Natural killer cell (primary cell): ENCODE data around the gene ELFN2. TPM values are rescaled to one million over a fixed set of nuclear protein-coding genes. Genes with fewer than 3 reads are reported as not detected.

Source experiments
- ATAC-seq, 3 donors: fragments of 150-1000 bp in 2 of 3; fragments of 200-7000 bp in 1 of 3; cut with Tn5 transposase; 1 replicate in 1 of 3; 2 replicates in 2 of 3; pipeline ENCODE4 v1.10.0; 2021; ENCODE audit warnings: mild to moderate bottlenecking in 2 of 3, moderate library complexity in 2 of 3
- DNase-seq, 2 donors: peaks; one replicate each; pipeline versions ENCODE4 v3.0.0 to v3.0.0-alpha.2; 2013 to 2021; ENCODE audit warnings: mixed read lengths in 1 of 2
- H3K27ac ChIP-seq: one replicate; pipeline ENCODE4 v1.5.1; 2013; ENCODE audit warnings: mild to moderate bottlenecking, low read length
- H3K27me3 ChIP-seq: one replicate; pipeline ENCODE4 v1.6.1; 2013; ENCODE audit warnings: low read length; ENCODE audit not compliant: control insufficient read depth, insufficient read depth
- H3K36me3 ChIP-seq: one replicate; pipeline ENCODE4 v1.6.1; 2013; ENCODE audit warnings: low read length; ENCODE audit not compliant: control insufficient read depth, insufficient read depth
- H3K4me1 ChIP-seq: one replicate; pipeline ENCODE4 v1.6.1; 2013; ENCODE audit warnings: low read length; ENCODE audit not compliant: control insufficient read depth, insufficient read depth
- H3K4me3 ChIP-seq: one replicate; pipeline ENCODE4 v1.5.1; 2013; ENCODE audit warnings: low read length
- H3K9me3 ChIP-seq: one replicate; pipeline ENCODE4 v1.6.1; 2013; ENCODE audit warnings: low read length; ENCODE audit not compliant: control insufficient read depth, insufficient read depth
- H3K27ac Mint-ChIP-seq, 2 donors: one replicate each; pipeline ENCODE4 v1.8.0; 2022; ENCODE audit warnings: mild to moderate bottlenecking in 2 of 2, mixed read lengths in 2 of 2, moderate library complexity in 1 of 2
- H3K27me3 Mint-ChIP-seq, 2 donors: one replicate each; pipeline ENCODE4 v1.8.0; 2022; ENCODE audit warnings: low read depth in 2 of 2, mixed read lengths in 2 of 2
- H3K36me3 Mint-ChIP-seq: one replicate; pipeline ENCODE4 v1.8.0; 2022; ENCODE audit warnings: mixed read lengths
- H3K4me1 Mint-ChIP-seq, 2 donors: one replicate each; pipeline ENCODE4 v1.8.0; 2022; ENCODE audit warnings: mixed read lengths in 2 of 2
- H3K4me3 Mint-ChIP-seq: one replicate; pipeline ENCODE4 v1.8.0; 2022; ENCODE audit warnings: mild to moderate bottlenecking, moderate library complexity, mixed read lengths
- H3K9me3 Mint-ChIP-seq, 2 donors: one replicate each; pipeline ENCODE4 v1.8.0; 2022; ENCODE audit warnings: mixed read lengths in 2 of 2
- CTCF ChIP-seq: fragments of 200-600 bp; IDR thresholded peaks from one replicate; pipeline ENCODE4 v1.8.0; 2022; ENCODE audit warnings: antibody characterized with exemption
- WGBS: methylation state at CpG from one replicate; pipeline ENCODE4 v1.1.7; 2013; ENCODE audit warnings: missing lambda C conversion rate; ENCODE audit not compliant: insufficient coverage; 5-methylcytosine and 5-hydroxymethylcytosine counted together
- intact Hi-C: fragments of 100-400 bp; cut with micrococcal nuclease; formaldehyde crosslinking; loops from one replicate; pipeline ENCODE4 v1.14.2; 2022
- total RNA-seq, 4 donors: library from RNA; stranded (reverse); fragments of 120-200 nt in 1 of 4; gene quantifications; one replicate each; pipeline versions ENCODE4 v1.2.3 to v1.2.4, GENCODE V29; 2013 to 2022

The ELFN2 gene
- total RNA-seq, 3 donors from 2014 or later (not counting 1 experiment from before 2014, with no cell fraction given), result 0.33 to 0.49 (median 0.36) TPM

- Histone ChIP-seq H3K4me3 (no peak overlapping the region), H3K36me3 (no peaks in the 10 kb centered on the region), H3K9me3 (peaks cover 3% of the 10 kb centered on the region), H3K27me3 (no peaks in the 10 kb centered on the region), H3K4me1 (no peaks in the 10 kb centered on the region), H3K27ac (no peak overlapping the region)
- Mint-ChIP-seq H3K4me3 (no peak overlapping the region), H3K36me3 (no peaks in the 10 kb centered on the region), H3K9me3 (no peaks in the 10 kb centered on the region), H3K27me3 (peaks cover 17 to 27% of the 10 kb centered on the region in 2 donors), H3K27ac (no peak overlapping the region), H3K4me1 (no peaks in the 10 kb centered on the region)
- WGBS, result 87% methylated on average over 5 of the region's 5 CpGs
- no peak for TF ChIP-seq CTCF
- DNase-seq (no peak), ATAC-seq (no peak)
- intact Hi-C loops, result no loop called here
These were observed 8.8 kb upstream of the ELFN2 start for GRCh38 chr22:37435970-37436603.

- H3K9me3 ChIP-seq, result no peaks in the 10 kb centered on the region
These were observed 6.5 kb upstream of the ELFN2 start for GRCh38 chr22:37433786-37434185.

DNA sequence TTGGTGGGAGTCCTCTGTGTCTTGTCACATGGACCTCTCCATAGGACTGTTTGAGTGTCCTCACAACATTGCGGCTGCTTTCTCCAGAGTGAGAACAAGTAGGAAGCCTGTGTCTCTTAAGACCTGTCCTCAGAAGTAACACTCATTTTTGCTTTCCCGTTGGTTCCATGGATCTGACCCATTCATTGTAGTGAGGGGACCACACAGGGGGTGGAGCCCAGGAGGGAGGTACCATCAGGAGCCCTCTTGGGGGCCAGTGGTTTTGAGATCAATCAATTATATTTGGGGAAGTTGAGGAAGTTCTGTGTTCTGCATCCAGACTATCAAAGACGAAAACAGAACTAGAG is 5.4 kb upstream of the ELFN2 start:
- Histone ChIP-seq H3K4me3 (no peak overlapping the region), H3K4me1 (peaks cover 7% of the 10 kb centered on the region), H3K27me3 (peaks cover 21% of the 10 kb centered on the region), H3K9me3 (no peaks in the 10 kb centered on the region), H3K36me3 (no peaks in the 10 kb centered on the region), H3K27ac (no peak overlapping the region)
- DNase-seq (no peak), ATAC-seq (no peak)
- intact Hi-C loops, result no loop called here
- H3K9me3 Mint-ChIP-seq, result no peaks in the 10 kb centered on the region
- 89% methylated on average over 3 of the region's 3 CpGs for WGBS
- no peak overlapping the region for H3K27ac Mint-ChIP-seq
- H3K4me1 Mint-ChIP-seq, result no peaks in the 10 kb centered on the region
- peaks cover 36 to 40% of the 10 kb centered on the region in 2 donors for H3K27me3 Mint-ChIP-seq
- no peak overlapping the region for H3K4me3 Mint-ChIP-seq
- TF ChIP-seq CTCF, result no peak
- no peaks in the 10 kb centered on the region for H3K36me3 Mint-ChIP-seq

More at GRCh38 chr22:37433786-37434185, 6.5 kb upstream of the ELFN2 start:
- Mint-ChIP-seq H3K4me3 (no peak overlapping the region), H3K36me3 (no peaks in the 10 kb centered on the region), H3K27ac (no peak overlapping the region), H3K4me1 (no peaks in the 10 kb centered on the region), H3K9me3 (no peaks in the 10 kb centered on the region), H3K27me3 (peaks cover 27 to 34% of the 10 kb centered on the region in 2 donors)
- WGBS, result 92% methylated on average over 11 of the region's 11 CpGs
- intact Hi-C loops, result no loop called here
- ATAC-seq (no peak), DNase-seq (no peak)
- Histone ChIP-seq H3K27ac (no peak overlapping the region), H3K4me1 (no peaks in the 10 kb centered on the region), H3K4me3 (no peak overlapping the region), H3K27me3 (peaks cover 10% of the 10 kb centered on the region), H3K36me3 (no peaks in the 10 kb centered on the region)
- no peak for TF ChIP-seq CTCF
